Endodermal cell (in vitro differentiated cells): Measurements from ENCODE around the gene ST8SIA1. TPM values are rescaled to one million over a fixed set of nuclear protein-coding genes. Genes with fewer than 3 reads are reported as not detected.
A peak's percentile ranks its signal among the peaks of the same experiment; 100 is the strongest.

Source experiments
- DNase-seq: peaks from one replicate; pipeline ENCODE4 v3.0.0-alpha.2; 2017
- H3K27ac ChIP-seq: 2 replicates; pipeline ENCODE4 v1.5.1; 2013; ENCODE audit warnings: mild to moderate bottlenecking, low read depth, low read length, moderate library complexity
- H3K27me3 ChIP-seq: 2 replicates; pipeline ENCODE4 v1.6.1; 2013; ENCODE audit warnings: mild to moderate bottlenecking, low read length, moderate library complexity; ENCODE audit not compliant: insufficient read depth, control insufficient read depth, poor library complexity, severe bottlenecking
- H3K36me3 ChIP-seq: 2 replicates; pipeline ENCODE4 v1.7.0; 2013; ENCODE audit warnings: mild to moderate bottlenecking, low read length, moderate library complexity; ENCODE audit not compliant: control insufficient read depth, insufficient read depth
- H3K4me1 ChIP-seq: one replicate; pipeline ENCODE4 v1.7.0; 2013; ENCODE audit warnings: low read length; ENCODE audit not compliant: control insufficient read depth, insufficient read depth
- H3K4me3 ChIP-seq: 2 replicates; pipeline ENCODE4 v1.5.1; 2013; ENCODE audit warnings: mild to moderate bottlenecking, low read length, moderate library complexity
- H3K9ac ChIP-seq: 2 replicates; pipeline ENCODE4 v1.6.1; 2013; ENCODE audit warnings: mild to moderate bottlenecking, low read length, moderate library complexity; ENCODE audit not compliant: poor library complexity, severe bottlenecking; ENCODE audit errors: extremely low read depth
- H3K9me3 ChIP-seq: 2 replicates; pipeline ENCODE4 v1.6.1; 2013; ENCODE audit warnings: mild to moderate bottlenecking, low read length, moderate library complexity; ENCODE audit not compliant: control insufficient read depth
- H3K27ac Mint-ChIP-seq: 2 replicates; pipeline ENCODE4 v1.8.0; 2020; ENCODE audit warnings: mixed read lengths
- H3K27me3 Mint-ChIP-seq: 2 replicates; pipeline ENCODE4 v1.8.0; 2021; ENCODE audit warnings: mild to moderate bottlenecking, mixed read lengths; ENCODE audit not compliant: insufficient read depth
- H3K36me3 Mint-ChIP-seq: 2 replicates; pipeline ENCODE4 v1.8.0; 2020; ENCODE audit warnings: low read depth, mixed read lengths
- H3K4me1 Mint-ChIP-seq: 2 replicates; pipeline ENCODE4 v1.8.0; 2020; ENCODE audit warnings: mixed read lengths
- H3K4me3 Mint-ChIP-seq: 2 replicates; pipeline ENCODE4 v1.8.0; 2020; ENCODE audit warnings: mild to moderate bottlenecking, moderate library complexity, mixed read lengths
- H3K9me3 Mint-ChIP-seq: 2 replicates; pipeline ENCODE4 v1.8.0; 2020; ENCODE audit warnings: mild to moderate bottlenecking, mixed read lengths
- CTCF ChIP-seq: fragments of 200-600 bp; sonication (generic); conservative IDR thresholded peaks from 2 replicates; pipeline ENCODE4 v1.5.0; 2021; ENCODE audit warnings: antibody characterized with exemption, mild to moderate bottlenecking
- WGBS, 2 experiments: methylation state at CpG; one replicate each; pipeline versions ENCODE4 v1.1.5 to v1.1.7; 2013; ENCODE audit warnings: missing lambda C conversion rate in 2 of 2, mixed read lengths in 1 of 2; ENCODE audit not compliant: insufficient coverage in 1 of 2, insufficient read length in 1 of 2; 5-methylcytosine and 5-hydroxymethylcytosine counted together
- total RNA-seq, 2 donors: library from RNA; stranded (reverse); fragmentation: NEBNext Ultra II Directional in 1 of 2; extraction: Animal tissue kit (Norgen Biotek cat#: 25700) in 1 of 2; gene quantifications; 2 replicates in 1 of 2; 3 replicates in 1 of 2; pipeline ENCODE4 v1.2.1, GENCODE V29; 2021

ST8SIA1 gene
- total RNA-seq, 2 donors from 2014 or later: 11.2 to 13.3 TPM

GRCh38 chr12:22312336-22312735 lies 22.2 kb downstream of the ST8SIA1 start:
- H3K9me3 ChIP-seq: peaks cover 6% of the 10 kb centered on the region
- no peak for TF ChIP-seq CTCF
- Mint-ChIP-seq H3K27ac (no peak overlapping the region), H3K9me3 (no peaks in the 10 kb centered on the region), H3K36me3 (peaks cover 4% of the 10 kb centered on the region), H3K4me1 (peaks cover 26% of the 10 kb centered on the region), H3K27me3 (no peaks in the 10 kb centered on the region), H3K4me3 (no peak overlapping the region)
- peaks cover 13% of the 10 kb centered on the region for H3K36me3 ChIP-seq
- H3K4me1 ChIP-seq: no peaks in the 10 kb centered on the region
- no peak overlapping the region for H3K9ac ChIP-seq
- H3K4me3 ChIP-seq: no peak overlapping the region
- DNase-seq: no peak
- H3K27ac ChIP-seq: peak overlapping the region; percentile 73
- 80 to 92% methylated on average over 3 of the region's 5 CpGs for WGBS, 2 experiments
- H3K27me3 ChIP-seq: no peaks in the 10 kb centered on the region

DNA sequence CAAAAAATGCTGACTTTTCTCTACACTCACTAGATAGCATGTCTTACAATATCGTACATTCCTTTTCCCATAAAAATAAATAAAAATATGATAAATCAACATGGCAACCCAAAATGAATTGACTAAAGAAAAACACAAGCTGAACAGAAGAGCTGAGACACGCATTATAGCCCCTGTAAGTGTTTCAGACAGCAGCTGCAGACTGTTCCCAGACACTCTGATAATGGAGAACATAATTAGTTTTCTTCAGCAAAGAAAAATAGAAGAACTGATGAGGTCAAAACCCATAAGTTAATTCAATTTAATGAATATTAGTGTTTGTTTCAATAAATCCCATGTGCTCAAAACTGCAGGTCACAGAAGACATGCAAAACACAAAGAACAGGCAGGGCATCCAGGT lies 23.8 kb downstream of the ST8SIA1 start:
- H3K4me1 Mint-ChIP-seq: peaks cover 26% of the 10 kb centered on the region
- Histone ChIP-seq H3K4me1 (no peaks in the 10 kb centered on the region), H3K27me3 (no peaks in the 10 kb centered on the region), H3K4me3 (no peak overlapping the region), H3K36me3 (peaks cover 19% of the 10 kb centered on the region), H3K9me3 (peaks cover 6% of the 10 kb centered on the region), H3K9ac (no peak overlapping the region), H3K27ac (peak overlapping the region; percentile 58)
- H3K4me3 Mint-ChIP-seq: no peak overlapping the region
- no peak for DNase-seq
- no peak for TF ChIP-seq CTCF
- no peaks in the 10 kb centered on the region for H3K27me3 Mint-ChIP-seq
- peaks cover 4% of the 10 kb centered on the region for H3K36me3 Mint-ChIP-seq
- no peak overlapping the region for H3K27ac Mint-ChIP-seq
- no peaks in the 10 kb centered on the region for H3K9me3 Mint-ChIP-seq
- 98 to 100% methylated on average over 1 to 2 of the region's 2 CpGs for WGBS, 2 experiments

GRCh38 chr12:22310275-22310674 lies 24.2 kb downstream of the ST8SIA1 start:
- Histone ChIP-seq H3K4me3 (no peak overlapping the region), H3K9ac (no peak overlapping the region), H3K27ac (peak overlapping the region; percentile 58), H3K27me3 (no peaks in the 10 kb centered on the region), H3K4me1 (no peaks in the 10 kb centered on the region), H3K9me3 (peaks cover 6% of the 10 kb centered on the region), H3K36me3 (peaks cover 19% of the 10 kb centered on the region)
- Mint-ChIP-seq H3K4me3 (no peak overlapping the region), H3K9me3 (no peaks in the 10 kb centered on the region), H3K27me3 (no peaks in the 10 kb centered on the region), H3K36me3 (peaks cover 4% of the 10 kb centered on the region), H3K4me1 (peaks cover 23% of the 10 kb centered on the region), H3K27ac (no peak overlapping the region)
- no peak for DNase-seq
- 90 to 100% methylated on average over 1 to 2 of the region's 2 CpGs for WGBS, 2 experiments
- no peak for TF ChIP-seq CTCF
